Measurements from ENCODE around the gene CEBPE. TPM values are rescaled to one million over a fixed set of nuclear protein-coding genes. Genes with fewer than 3 reads are reported as not detected.
A peak's percentile ranks its signal among the peaks of the same experiment; 100 is the strongest.

The CEBPE gene
- polyA plus RNA-seq, 1 experiment, result not detected

DNA sequence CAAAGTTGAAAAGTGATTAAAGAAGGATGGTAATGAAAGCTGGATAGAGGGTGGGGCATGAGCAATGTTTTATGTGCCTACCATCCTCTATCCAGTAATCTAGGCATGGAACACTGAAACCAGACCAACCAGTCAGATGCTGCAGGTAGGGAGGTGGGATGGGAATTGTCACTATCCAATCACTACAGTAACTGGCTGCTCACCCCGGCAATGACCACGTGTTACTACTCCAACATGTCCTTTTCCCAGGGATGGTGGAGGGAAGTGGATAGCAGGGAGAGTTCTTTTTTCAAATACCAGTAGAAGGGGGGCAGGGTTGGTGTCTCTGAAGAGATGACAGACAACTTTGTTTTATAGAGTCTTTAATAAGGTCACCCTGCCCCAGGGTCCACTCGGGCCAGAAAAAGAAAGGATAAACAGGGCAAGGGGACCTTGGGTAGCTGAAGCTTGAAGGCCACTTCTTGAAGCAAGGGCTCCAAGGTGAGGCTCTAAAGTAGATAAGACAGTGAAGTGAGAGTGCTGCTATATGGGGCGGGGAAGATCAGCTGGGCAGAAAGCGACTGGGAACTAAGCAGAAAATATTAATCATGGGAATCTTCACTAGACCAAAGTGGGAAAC, 47.0 kb downstream of the CEBPE start:
- Histone ChIP-seq H3K9me3 (ENCODE audit: control insufficient read depth, insufficient read depth, low read length) (no peaks in the 10 kb centered on the region), H3K27me3 (ENCODE audit: control insufficient read depth, insufficient read depth, low read length) (no peaks in the 10 kb centered on the region), H3K4me3 (ENCODE audit: low read depth, low read length) (peak overlapping the region; percentile 17; the same call in 1 of the 2 replicates), H3K27ac (ENCODE audit: low read depth, low read length) (peak overlapping the region; percentile 73)
- CTCF ChIA-PET, result interaction anchor here (0.8 to 2.8 kb wide), 9 partner anchors 10 to 86 kb away, joined by 3 to 22 read pairs (median 7); partner anchors contain the start of genes ACIN1 and C14orf119
- TF ChIP-seq, protein P1, sequence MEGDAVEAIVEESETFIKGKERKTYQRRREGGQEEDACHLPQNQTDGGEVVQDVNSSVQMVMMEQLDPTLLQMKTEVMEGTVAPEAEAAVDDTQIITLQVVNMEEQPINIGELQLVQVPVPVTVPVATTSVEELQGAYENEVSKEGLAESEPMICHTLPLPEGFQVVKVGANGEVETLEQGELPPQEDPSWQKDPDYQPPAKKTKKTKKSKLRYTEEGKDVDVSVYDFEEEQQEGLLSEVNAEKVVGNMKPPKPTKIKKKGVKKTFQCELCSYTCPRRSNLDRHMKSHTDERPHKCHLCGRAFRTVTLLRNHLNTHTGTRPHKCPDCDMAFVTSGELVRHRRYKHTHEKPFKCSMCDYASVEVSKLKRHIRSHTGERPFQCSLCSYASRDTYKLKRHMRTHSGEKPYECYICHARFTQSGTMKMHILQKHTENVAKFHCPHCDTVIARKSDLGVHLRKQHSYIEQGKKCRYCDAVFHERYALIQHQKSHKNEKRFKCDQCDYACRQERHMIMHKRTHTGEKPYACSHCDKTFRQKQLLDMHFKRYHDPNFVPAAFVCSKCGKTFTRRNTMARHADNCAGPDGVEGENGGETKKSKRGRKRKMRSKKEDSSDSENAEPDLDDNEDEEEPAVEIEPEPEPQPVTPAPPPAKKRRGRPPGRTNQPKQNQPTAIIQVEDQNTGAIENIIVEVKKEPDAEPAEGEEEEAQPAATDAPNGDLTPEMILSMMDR (IDR thresholded peaks at IDR 0.05; ENCODE audit: low read depth, low read length), result no peak
- POLR2A ChIA-PET, result interaction anchor here (0.5 to 2.0 kb wide), 6 partner anchors 10 to 628 kb away, joined by 3 to 28 read pairs (median 4); partner anchors contain the start of genes ACIN1, AJUBA, C14orf119 and HAUS4
- DNase-seq (ENCODE audit: low read depth, low spot score), result no peak

DNA sequence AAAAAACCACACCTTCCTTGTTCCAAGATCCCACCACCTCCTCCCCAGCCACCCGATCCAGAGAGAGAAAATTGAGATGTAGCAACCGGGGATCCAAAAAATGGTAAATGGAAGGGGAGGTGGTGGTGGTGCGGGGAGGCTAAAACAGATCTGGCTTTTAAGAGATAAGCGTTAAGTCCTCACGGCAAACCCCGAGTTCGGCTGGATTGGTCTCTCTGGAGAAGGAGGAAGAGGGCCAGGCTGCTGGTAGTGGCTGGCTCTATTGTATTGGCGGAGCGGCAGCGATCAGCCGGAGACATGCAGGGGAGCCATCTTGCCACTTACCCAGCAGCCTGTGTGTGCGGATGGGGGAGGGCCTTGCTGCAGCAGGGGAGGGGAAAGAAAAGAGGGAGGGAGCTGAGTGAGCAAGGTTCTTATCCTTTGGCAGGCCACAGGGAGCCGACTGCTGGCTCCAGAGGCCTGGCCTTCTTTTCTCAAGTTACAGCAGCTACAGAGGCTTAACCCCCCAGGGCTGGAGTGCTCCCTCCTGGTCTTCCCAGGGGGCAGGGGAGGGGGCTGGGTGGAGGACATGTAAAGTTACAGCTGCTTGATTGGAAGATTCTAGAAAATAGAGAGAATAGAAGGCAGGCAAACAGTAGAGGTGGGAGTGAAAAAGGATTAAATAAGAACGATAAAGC, 47.7 kb downstream of the CEBPE start:
- Histone ChIP-seq H3K9me3 (ENCODE audit: control insufficient read depth, insufficient read depth, low read length) (no peaks in the 10 kb centered on the region), H3K4me3 (ENCODE audit: low read depth, low read length) (peak overlapping the region; percentile 89), H3K27ac (ENCODE audit: low read depth, low read length) (peak overlapping the region; percentile 73), H3K27me3 (ENCODE audit: control insufficient read depth, insufficient read depth, low read length) (no peaks in the 10 kb centered on the region)
- peak; percentile 82 for DNase-seq (ENCODE audit: low read depth, low spot score)
- TF ChIP-seq, protein P1 (IDR thresholded peaks at IDR 0.05; ENCODE audit: low read depth, low read length), result no peak
- ChIA-PET CTCF (interaction anchor here (0.8 to 2.8 kb wide), 10 partner anchors 10 to 514 kb away, joined by 3 to 22 read pairs (median 8); partner anchors contain the start of genes ACIN1, C14orf119 and CDH24), POLR2A (interaction anchor here (0.5 to 2.0 kb wide), 7 partner anchors 9 to 627 kb away, joined by 3 to 28 read pairs (median 4); partner anchors contain the start of genes ACIN1, AJUBA, C14orf119 and HAUS4)

DNA sequence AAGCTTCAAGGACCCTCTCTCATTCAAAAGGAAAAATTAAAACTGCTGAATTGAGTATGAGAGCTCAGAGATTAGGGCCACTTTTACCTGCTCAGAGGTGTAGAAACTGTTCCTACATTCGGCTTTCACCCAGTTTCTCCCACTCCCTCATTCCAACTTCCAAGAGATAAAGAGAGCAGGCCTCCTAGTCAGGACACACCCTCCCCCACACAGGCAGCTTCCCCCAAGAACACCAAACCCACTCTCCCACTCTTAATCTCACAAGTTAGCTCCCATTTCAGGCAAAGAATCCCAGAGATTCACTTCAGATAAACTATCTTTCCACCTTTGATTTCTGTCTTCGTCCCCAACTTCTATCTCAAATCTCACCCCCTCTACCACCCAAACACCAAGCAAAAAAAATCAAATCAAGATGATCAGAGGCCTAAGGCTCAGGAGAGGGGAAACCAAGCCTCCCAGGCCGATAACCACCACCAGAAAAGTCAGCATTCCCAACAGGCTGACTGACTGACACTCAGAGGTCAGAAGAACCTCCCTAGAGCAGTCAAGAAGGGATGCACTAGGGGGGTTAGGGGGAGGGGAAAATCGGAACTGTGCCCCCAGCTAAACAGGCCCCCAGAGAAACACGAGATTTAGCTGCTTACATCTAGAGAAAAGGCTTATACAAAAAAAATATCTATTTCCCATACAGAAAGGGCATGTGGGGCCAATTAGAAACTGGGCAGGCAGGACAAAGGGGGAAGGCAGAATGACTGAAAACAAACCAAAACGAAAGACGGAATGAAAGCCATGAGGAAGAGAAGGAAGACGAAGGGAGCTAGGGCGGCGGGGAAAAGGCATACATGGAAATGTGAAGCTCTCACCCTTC, 48.6 kb downstream of the CEBPE start:
- ChIA-PET POLR2A (interaction anchor here (0.6 to 2.0 kb wide), 4 partner anchors 13 to 75 kb away, joined by 3 to 28 read pairs (median 4); partner anchors contain the start of genes ACIN1 and C14orf119), CTCF (interaction anchor here (0.9 to 2.8 kb wide), 9 partner anchors 8 to 514 kb away, joined by 3 to 22 read pairs (median 8); partner anchors contain the start of genes ACIN1, C14orf119 and CDH24)
- H3K4me3 ChIP-seq (ENCODE audit: low read depth, low read length), result peak overlapping the region; percentile 89
- no peaks in the 10 kb centered on the region for H3K27me3 ChIP-seq (ENCODE audit: control insufficient read depth, insufficient read depth, low read length)
- TF ChIP-seq, protein P1 (IDR thresholded peaks at IDR 0.05; ENCODE audit: low read depth, low read length), result no peak
- no peak for DNase-seq (ENCODE audit: low read depth, low spot score)
- H3K27ac ChIP-seq (ENCODE audit: low read depth, low read length), result peak overlapping the region; percentile 47
- H3K9me3 ChIP-seq (ENCODE audit: control insufficient read depth, insufficient read depth, low read length), result no peaks in the 10 kb centered on the region

DNA sequence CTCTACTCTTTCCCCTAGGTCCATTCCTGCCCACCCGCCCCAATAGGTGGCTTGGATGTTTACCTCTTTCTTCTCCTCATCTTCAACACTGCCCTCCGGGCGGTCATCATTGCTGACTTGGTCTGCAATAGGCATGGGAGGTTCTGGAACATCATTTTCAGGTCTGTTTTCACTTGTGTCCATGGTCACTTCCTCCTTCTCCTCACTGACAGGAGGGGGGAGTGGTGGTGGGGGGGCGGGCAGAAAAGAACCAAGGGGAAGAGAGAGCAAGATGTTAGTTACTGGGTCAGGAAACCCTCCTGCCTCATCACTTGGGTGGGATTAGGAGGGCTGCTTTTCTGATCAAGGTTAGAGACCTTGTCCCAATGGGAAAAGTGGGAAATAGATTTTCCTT, 49.6 kb downstream of the CEBPE start:
- Histone ChIP-seq H3K27me3 (ENCODE audit: control insufficient read depth, insufficient read depth, low read length) (no peaks in the 10 kb centered on the region), H3K4me3 (ENCODE audit: low read depth, low read length) (peak overlapping the region; percentile 89), H3K9me3 (ENCODE audit: control insufficient read depth, insufficient read depth, low read length) (no peaks in the 10 kb centered on the region), H3K27ac (ENCODE audit: low read depth, low read length) (no peak overlapping the region)
- TF ChIP-seq, protein P1 (IDR thresholded peaks at IDR 0.05; ENCODE audit: low read depth, low read length), result no peak
- POLR2A ChIA-PET, result interaction anchor here (0.8 to 1.9 kb wide), 8 partner anchors 8 to 83 kb away, joined by 3 to 14 read pairs (median 4); partner anchors contain the start of genes ACIN1, C14orf119 and CDH24
- CTCF ChIA-PET, result interaction anchor here (0.5 to 5.7 kb wide), 56 partner anchors 10 to 1643 kb away, joined by 3 to 317 read pairs (median 6); partner anchors contain the start of genes ACIN1, C14orf119, CDH24 and CHMP4A
- no peak for DNase-seq (ENCODE audit: low read depth, low spot score)

Data from AG04450 (cell line).